Liver (tissue), 9 donors: Measurements from ENCODE around the gene TRPC4. TPM values are rescaled to one million over a fixed set of nuclear protein-coding genes. Genes with fewer than 3 reads are reported as not detected.

Experiments
- DNase-seq: peaks from one replicate; pipeline ENCODE4 v3.0.0-alpha.2; 2017; ENCODE audit warnings: low spot score
- H3K27ac ChIP-seq, 2 donors: one replicate each; pipeline ENCODE4 v1.7.0; 2013; ENCODE audit warnings: inconsistent platforms in 2 of 2, low read length in 2 of 2, control low read depth in 1 of 2, low read depth in 1 of 2, mild to moderate bottlenecking in 1 of 2
- H3K27me3 ChIP-seq, 4 donors: one replicate each; pipeline versions ENCODE4 v1.6.1 to v1.7.0; 2013; ENCODE audit warnings: low read length in 3 of 4, inconsistent platforms in 1 of 4, mild to moderate bottlenecking in 1 of 4, moderate library complexity in 1 of 4; ENCODE audit not compliant: control insufficient read depth in 4 of 4, insufficient read depth in 4 of 4
- H3K36me3 ChIP-seq, 4 donors: one replicate each; pipeline versions ENCODE4 v1.6.1 to v1.7.0; 2013; ENCODE audit warnings: low read length in 3 of 4, mild to moderate bottlenecking in 3 of 4, low read depth in 1 of 4, moderate library complexity in 1 of 4; ENCODE audit not compliant: control insufficient read depth in 4 of 4, insufficient read depth in 3 of 4
- H3K4me1 ChIP-seq, 4 donors: one replicate each; pipeline versions ENCODE4 v1.6.1 to v1.7.0; 2013; ENCODE audit warnings: low read length in 3 of 4, mild to moderate bottlenecking in 3 of 4, moderate library complexity in 1 of 4; ENCODE audit not compliant: control insufficient read depth in 4 of 4, insufficient read depth in 4 of 4
- H3K4me3 ChIP-seq, 3 donors: one replicate each; pipeline versions ENCODE4 v1.6.1 to v1.7.0; 2013; ENCODE audit warnings: low read length in 3 of 3, control low read depth in 1 of 3, low read depth in 1 of 3, mild to moderate bottlenecking in 1 of 3
- H3K9ac ChIP-seq, 2 donors: one replicate each; pipeline ENCODE4 v1.7.0; 2013; ENCODE audit warnings: low read length in 2 of 2, mild to moderate bottlenecking in 2 of 2, moderate library complexity in 2 of 2, control low read depth in 1 of 2, low read depth in 1 of 2
- H3K9me3 ChIP-seq, 4 donors: one replicate each; pipeline versions ENCODE4 v1.6.1 to v1.7.0; 2013; ENCODE audit warnings: low read length in 3 of 4; ENCODE audit not compliant: control insufficient read depth in 4 of 4
- ATF3 ChIP-seq: IDR thresholded peaks from 2 replicates; pipeline ENCODE4 v1.6.1; 2016; ENCODE audit warnings: antibody characterized with exemption
- EGR1 ChIP-seq, 2 donors: IDR thresholded peaks; 2 replicates each; pipeline ENCODE4 v1.6.1; 2016 to 2018; ENCODE audit warnings: antibody characterized with exemption in 2 of 2, low read depth in 2 of 2
- FOXA1 ChIP-seq: IDR thresholded peaks from 2 replicates; pipeline ENCODE4 v1.6.1; 2016; ENCODE audit warnings: antibody characterized with exemption
- FOXA2 ChIP-seq: IDR thresholded peaks from 2 replicates; pipeline ENCODE4 v1.6.1; 2016; ENCODE audit warnings: antibody characterized with exemption
- GABPA ChIP-seq, 2 donors: IDR thresholded peaks in 1 of 2; conservative IDR thresholded peaks in 1 of 2; 2 replicates each; pipeline ENCODE4 v1.6.1; 2016; ENCODE audit warnings: antibody characterized with exemption in 2 of 2, mild to moderate bottlenecking in 1 of 2, moderate library complexity in 1 of 2
- HNF4A ChIP-seq, 2 donors: conservative IDR thresholded peaks; 2 replicates each; pipeline ENCODE4 v1.6.1; 2016; ENCODE audit warnings: antibody characterized with exemption in 2 of 2, mild to moderate bottlenecking in 2 of 2
- HNF4G ChIP-seq: IDR thresholded peaks from 2 replicates; pipeline ENCODE4 v1.6.1; 2016; ENCODE audit warnings: antibody characterized with exemption
- JUND ChIP-seq, 2 donors: IDR thresholded peaks; 2 replicates each; pipeline ENCODE4 v1.6.1; 2016; ENCODE audit warnings: antibody characterized with exemption in 2 of 2
- MAX ChIP-seq: IDR thresholded peaks from 2 replicates; pipeline ENCODE4 v1.6.1; 2016; ENCODE audit warnings: antibody characterized with exemption
- NR2F2 ChIP-seq: IDR thresholded peaks from 2 replicates; pipeline ENCODE4 v1.6.1; 2016; ENCODE audit warnings: antibody characterized with exemption
- RAD21 ChIP-seq, 2 donors: IDR thresholded peaks; 2 replicates each; pipeline ENCODE4 v1.6.1; 2016; ENCODE audit warnings: antibody characterized with exemption in 2 of 2, mild to moderate bottlenecking in 2 of 2
- REST ChIP-seq: IDR thresholded peaks from 2 replicates; pipeline ENCODE4 v1.6.1; 2016; ENCODE audit warnings: antibody characterized with exemption, mild to moderate bottlenecking
- RXRA ChIP-seq, 2 donors: IDR thresholded peaks; 2 replicates each; pipeline ENCODE4 v1.6.1; 2017 to 2018; ENCODE audit warnings: antibody characterized with exemption in 2 of 2, mild to moderate bottlenecking in 1 of 2
- SP1 ChIP-seq: IDR thresholded peaks from 2 replicates; pipeline ENCODE4 v1.6.1; 2018; ENCODE audit warnings: antibody characterized with exemption, mild to moderate bottlenecking
- TAF1 ChIP-seq: conservative IDR thresholded peaks from 2 replicates; pipeline ENCODE4 v1.6.1; 2016; ENCODE audit warnings: antibody characterized with exemption, mild to moderate bottlenecking
- YY1 ChIP-seq: IDR thresholded peaks from 2 replicates; pipeline ENCODE4 v1.6.1; 2016; ENCODE audit warnings: antibody characterized with exemption, mild to moderate bottlenecking
- ZBTB33 ChIP-seq: IDR thresholded peaks from 2 replicates; pipeline ENCODE4 v1.6.1; 2016; ENCODE audit warnings: antibody characterized with exemption
- WGBS: extraction: QIAGEN DNeasy Blood & Tissue Kit; methylation state at CpG from one replicate; pipeline ENCODE4 v1.1.7; 2013; 5-methylcytosine and 5-hydroxymethylcytosine counted together
- polyA plus RNA-seq, 2 donors: library from polyadenylated mRNA; stranded (reverse) in 1 of 2; unstranded in 1 of 2; fragments of 200-250 nt in 1 of 2; fragments of >200 nt in 1 of 2; fragmentation: Nextera tagmentation in 1 of 2; extraction: Ambion mirVana in 1 of 2; gene quantifications; one replicate each; pipeline versions ENCODE4 v1.2.1 to v1.2.3, GENCODE V29; 2013 to 2015
- total RNA-seq, 2 donors: library from RNA; depleted of rRNA; stranded (reverse); fragments of >200 nt; gene quantifications; one replicate each; pipeline ENCODE4 v1.2.3, GENCODE V29; 2014
- donor health status: healthy.
- donor health status: healthy.
- donor health status: healthy.
- donor health status: healthy.
- donor health status: healthy.

Gene TRPC4
- total and polyA plus RNA-seq, 4 donors = 0.04 to 0.17 (median 0.05) TPM; not detected in 1

GRCh38 chr13:37616131-37616530, 253.4 kb downstream of the TRPC4 start:
- Histone ChIP-seq H3K27ac (no peak overlapping the region), H3K27me3 (no peaks in the 10 kb centered on the region), H3K9me3 (no peaks in the 10 kb centered on the region), H3K4me1 (no peaks in the 10 kb centered on the region), H3K9ac (no peak overlapping the region), H3K36me3 (no peaks in the 10 kb centered on the region), H3K4me3 (no peak overlapping the region)
- TF ChIP-seq ZBTB33 = no peak
- TF ChIP-seq MAX = no peak
- no peak for TF ChIP-seq FOXA2
- TF ChIP-seq HNF4G = no peak
- 95% methylated on average over 1 of the region's 1 CpG for WGBS
- DNase-seq = no peak

GRCh38 chr13:37615276-37615675, 254.3 kb downstream of the TRPC4 start:
- H3K27me3 ChIP-seq = no peaks in the 10 kb centered on the region
- WGBS = 83% methylated on average over 2 of the region's 2 CpGs
- H3K4me1 ChIP-seq = no peaks in the 10 kb centered on the region
- no peak overlapping the region for H3K4me3 ChIP-seq
- no peaks in the 10 kb centered on the region for H3K9me3 ChIP-seq
- TF ChIP-seq EGR1 (IDR thresholded peaks at IDR 0.05; ENCODE audit: low read depth in 2 of 2) = no peak
- no peak for TF ChIP-seq ZBTB33
- TF ChIP-seq SP1 = no peak
- no peak for TF ChIP-seq MAX
- no peak for TF ChIP-seq HNF4G
- no peak for TF ChIP-seq ATF3
- no peak for TF ChIP-seq RXRA (IDR thresholded peaks at IDR 0.05)
- no peak for TF ChIP-seq YY1
- TF ChIP-seq GABPA (IDR thresholded peaks at IDR 0.05 in 1 of 2, conservative IDR thresholded peaks at IDR 0.05 in 1 of 2) = no peak
- TF ChIP-seq HNF4A (conservative IDR thresholded peaks at IDR 0.05) = no peak
- TF ChIP-seq REST = no peak
- TF ChIP-seq FOXA1 = no peak
- no peak for TF ChIP-seq NR2F2
- TF ChIP-seq TAF1 = no peak
- TF ChIP-seq FOXA2 = no peak
- TF ChIP-seq JUND (IDR thresholded peaks at IDR 0.05) = no peak
- no peak for TF ChIP-seq RAD21 (IDR thresholded peaks at IDR 0.05)
- H3K36me3 ChIP-seq = no peaks in the 10 kb centered on the region
- DNase-seq = no peak
- no peak overlapping the region for H3K27ac ChIP-seq
- H3K9ac ChIP-seq = no peak overlapping the region
